Gastroesophageal sphincter (tissue), 4 donors: ENCODE results near the gene CDK5. TPM values are rescaled to one million over a fixed set of nuclear protein-coding genes. Genes with fewer than 3 reads are reported as not detected.

Source experiments
- ATAC-seq: fragments of 150-250 bp; one replicate; pipeline ENCODE4 v1.9.1; 2016; ENCODE audit warnings: mild to moderate bottlenecking, moderate library complexity
- H3K27ac ChIP-seq, 4 donors: fragments of 200-600 bp; sonication (generic) in 3 of 4; 1 replicate in 3 of 4; 2 replicates in 1 of 4; pipeline ENCODE4 v1.5.1; 2016 to 2019
- H3K27me3 ChIP-seq: fragments of 200-600 bp; sonication (generic); one replicate; pipeline ENCODE4 v1.5.1; 2019
- H3K36me3 ChIP-seq, 2 donors: fragments of 200-600 bp; sonication (generic); one replicate each; pipeline ENCODE4 v1.5.1; 2019; ENCODE audit warnings: control low read depth in 1 of 2
- H3K4me1 ChIP-seq, 3 donors: fragments of 200-600 bp; sonication (generic); 1 replicate in 2 of 3; 2 replicates in 1 of 3; pipeline ENCODE4 v1.5.1; 2016 to 2019; ENCODE audit warnings: control low read depth in 2 of 3
- H3K4me3 ChIP-seq, 2 donors: fragments of 200-600 bp; sonication (generic); one replicate each; pipeline ENCODE4 v1.5.1; 2019; ENCODE audit warnings: mild to moderate bottlenecking in 1 of 2, moderate library complexity in 1 of 2
- H3K9me3 ChIP-seq, 3 donors: fragments of 200-600 bp; sonication (generic); one replicate each; pipeline ENCODE4 v1.5.1; 2017 to 2019; ENCODE audit warnings: control low read depth in 2 of 3
- CTCF ChIP-seq, 4 experiments: fragments of 200-600 bp in 2 of 4; fragments of 450-650 bp in 2 of 4; sonication (generic) in 1 of 4; IDR thresholded peaks; one replicate each; pipeline ENCODE4 v1.5.1; 2017 to 2019; ENCODE audit warnings: antibody characterized with exemption in 4 of 4, mild to moderate bottlenecking in 2 of 4, moderate library complexity in 2 of 4
- EP300 ChIP-seq: sonication (generic); formaldehyde crosslinking; IDR thresholded peaks from one replicate; pipeline ENCODE4 v1.6.1; 2017; ENCODE audit warnings: antibody characterized with exemption, mild to moderate bottlenecking
- POLR2A ChIP-seq, 2 donors: fragments of 450-650 bp; IDR thresholded peaks; one replicate each; pipeline ENCODE4 v1.6.1; 2017; ENCODE audit warnings: antibody characterized with exemption in 2 of 2, mild to moderate bottlenecking in 2 of 2, moderate library complexity in 1 of 2
- POLR2AphosphoS5 ChIP-seq: sonication (generic); formaldehyde crosslinking; IDR thresholded peaks from one replicate; pipeline ENCODE4 v1.6.1; 2017; ENCODE audit warnings: antibody characterized with exemption
- WGBS, 2 donors: methylation state at CpG; one replicate each; pipeline ENCODE4 v1.1.5; 2018; ENCODE audit warnings: low coverage in 1 of 2; 5-methylcytosine and 5-hydroxymethylcytosine counted together
- total RNA-seq, 4 donors: library from RNA; depleted of rRNA; stranded (reverse); fragments of >200 nt; gene quantifications; one replicate each; pipeline ENCODE4 v1.1.0, GENCODE V29; 2016

CDK5 gene
- total RNA-seq, 4 donors from 2014 or later, result 3.4 to 8.8 (median 6.4) TPM

GRCh38 chr7:151071032-151071866 is 13.6 kb upstream of the CDK5 start:
- Histone ChIP-seq H3K27me3 (no peaks in the 10 kb centered on the region), H3K4me3 (no peak overlapping the region), H3K9me3 (no peaks in the 10 kb centered on the region), H3K27ac (no peak overlapping the region), H3K4me1 (no peaks in the 10 kb centered on the region), H3K36me3 (peaks cover 0 to 100% of the 10 kb centered on the region in 2 donors)
- no peak for TF ChIP-seq POLR2A (IDR thresholded peaks at IDR 0.05)
- TF ChIP-seq CTCF (IDR thresholded peaks at IDR 0.05), result no peak
- no peak for TF ChIP-seq POLR2AphosphoS5
- TF ChIP-seq EP300, result no peak
- ATAC-seq, result no peak
- 80% methylated on average over 1 to 3 of the region's 39 CpGs for WGBS, 2 donors

GRCh38 chr7:151070574-151070960 is 12.9 kb upstream of the CDK5 start:
- 92% methylated on average over 2 of the region's 15 CpGs; no CpG with 5 or more reads in 1 of the 2 donors for WGBS, 2 donors
- Histone ChIP-seq H3K36me3 (peaks cover 0 to 100% of the 10 kb centered on the region in 2 donors), H3K4me1 (no peaks in the 10 kb centered on the region), H3K27ac (no peak overlapping the region), H3K9me3 (no peaks in the 10 kb centered on the region), H3K4me3 (no peak overlapping the region), H3K27me3 (no peaks in the 10 kb centered on the region)
- no peak for ATAC-seq
- no peak for TF ChIP-seq CTCF (IDR thresholded peaks at IDR 0.05)
- TF ChIP-seq POLR2AphosphoS5, result no peak
- TF ChIP-seq POLR2A (IDR thresholded peaks at IDR 0.05), result no peak
- TF ChIP-seq EP300, result no peak

- no CpG with 5 or more reads among the region's 17 CpGs for WGBS, 2 donors
- Histone ChIP-seq H3K4me1 (no peaks in the 10 kb centered on the region), H3K27me3 (no peaks in the 10 kb centered on the region), H3K27ac (no peak overlapping the region), H3K9me3 (no peaks in the 10 kb centered on the region), H3K4me3 (no peak overlapping the region), H3K36me3 (peaks cover 0 to 100% of the 10 kb centered on the region in 2 donors)
- ATAC-seq, result no peak
- TF ChIP-seq CTCF (IDR thresholded peaks at IDR 0.05) (no peak), POLR2A (IDR thresholded peaks at IDR 0.05) (no peak), POLR2AphosphoS5 (no peak), EP300 (no peak)
These were observed 12.3 kb upstream of the CDK5 start for GRCh38 chr7:151069841-151070573.

- 72 to 87% methylated on average over 4 to 7 of the region's 12 CpGs for WGBS, 2 donors
- H3K9me3 ChIP-seq, result no peaks in the 10 kb centered on the region
- ATAC-seq, result no peak
- no peaks in the 10 kb centered on the region for H3K27me3 ChIP-seq
- no peak overlapping the region for H3K4me3 ChIP-seq
- no peak overlapping the region for H3K27ac ChIP-seq
- peaks cover 0 to 10% (median 0%) of the 10 kb centered on the region in 3 donors for H3K4me1 ChIP-seq
- no peak for TF ChIP-seq EP300
- no peak for TF ChIP-seq CTCF (IDR thresholded peaks at IDR 0.05)
- no peak for TF ChIP-seq POLR2A (IDR thresholded peaks at IDR 0.05)
- TF ChIP-seq POLR2AphosphoS5, result no peak
- H3K36me3 ChIP-seq, result peaks cover 0 to 98% of the 10 kb centered on the region in 2 donors
These were observed 10.5 kb upstream of the CDK5 start for GRCh38 chr7:151068069-151068773.
